Measurements from ENCODE around the gene ABCD3. TPM values are rescaled to one million over a fixed set of nuclear protein-coding genes. Genes with fewer than 3 reads are reported as not detected.

Gene ABCD3
- total RNA-seq (2016; rRNA removed; fragmentation: Illumina TruSeq; extraction: Trizol) (166 and 190 TPM in 2 replicates), polyA plus RNA-seq (2011; rRNA removed) (22.4 and 27.5 TPM in 2 replicates), polyA minus RNA-seq (2011; rRNA and poly(A)+ RNA removed; ENCODE audit: low replicate concordance) (16.6 and 17.0 TPM in 2 replicates), Bru-seq, nascent RNA (percentile 97 among the genes with signal in this experiment), BruChase-seq, experiment 1, labeled RNA remaining after a 6-hour chase (percentile 93 among the genes with signal in this experiment), BruChase-seq, experiment 2, labeled RNA remaining after a 2-hour chase (percentile 96 among the genes with signal in this experiment)
- total RNA-seq (2016; cell fraction: cytosol; rRNA removed; fragmentation: Illumina TruSeq; extraction: Trizol; ENCODE audit: low read depth) = 66.2 and 84.8 TPM in 2 replicates
- total RNA-seq (2016; cell fraction: insoluble cytoplasmic fraction; rRNA removed; fragmentation: Illumina TruSeq; extraction: Trizol) = 168 and 184 TPM in 2 replicates
- total RNA-seq (2016; cell fraction: membrane; rRNA removed; fragmentation: Illumina TruSeq; extraction: Trizol) = 66.9 and 77.6 TPM in 2 replicates
- 154 and 164 TPM in 2 replicates for total RNA-seq (2016; cell fraction: nucleus; rRNA removed; fragmentation: Illumina TruSeq; extraction: Trizol)
- 8.7 and 15.2 TPM in 2 replicates for polyA plus RNA-seq (2011; cell fraction: cytosol; rRNA removed)
- 24.3 and 26.2 TPM in 2 replicates for polyA plus RNA-seq (2011; cell fraction: nucleus; rRNA removed)
- 41.7 and 57.2 TPM in 2 replicates for polyA plus RNA-seq (2012)
- polyA plus RNA-seq (2016; cell fraction: cytosol; fragmentation: Illumina TruSeq; extraction: Trizol; ENCODE audit: low read depth) = 8.6 and 8.9 TPM in 2 replicates
- 123 and 132 TPM in 2 replicates for polyA plus RNA-seq (2016; cell fraction: insoluble cytoplasmic fraction; fragmentation: Illumina TruSeq; extraction: Trizol; ENCODE audit: low read depth)
- polyA plus RNA-seq (2016; cell fraction: membrane; fragmentation: Illumina TruSeq; extraction: Trizol; ENCODE audit: low read depth) = 19.5 and 20.3 TPM in 2 replicates
- 156 TPM in 2 replicates for polyA plus RNA-seq (2016; cell fraction: nucleus; fragmentation: Illumina TruSeq; extraction: Trizol; ENCODE audit: insufficient read depth, low read depth)
- 39.1 and 39.2 TPM in 2 replicates for polyA minus RNA-seq (2011; cell fraction: cytosol; rRNA and poly(A)+ RNA removed)
- polyA minus RNA-seq (2011; cell fraction: nucleus; rRNA and poly(A)+ RNA removed) = 124 and 125 TPM in 2 replicates
- long read RNA-seq, experiment 1, transcript ABCD3-202 (23 exons, 3,538 nt) = major isoform, 6 of 21 reads
- long read RNA-seq, experiment 1, partial matches to known transcripts = 5 of 21 reads
- long read RNA-seq, experiment 1, other reads (novel, unspliced or antisense) = 7 of 21 reads
- long read RNA-seq, experiment 2, transcript ABCD3-201 (9 exons, 884 nt) = major isoform, 8 of 75 reads
- long read RNA-seq, experiment 2, transcript ABCD3-202 (23 exons, 3,538 nt) = minor isoform, 6 of 75 reads
- long read RNA-seq, experiment 2, partial matches to known transcripts = 56 of 75 reads
- long read RNA-seq, experiment 2, other reads (novel, unspliced or antisense) = 5 of 75 reads

GRCh38 chr1:94417978-94418663 is at the start of gene ABCD3:
Gene ABCD3, plus strand, starts transcription at chr1:94418389. Its CDS starts 90 bp downstream, at chr1:94418479.
- intact Hi-C loops (cut with micrococcal nuclease; ENCODE audit: unreplicated experiment) = loop anchor here (1.0 kb wide), 1 partner anchor 34 kb away; no protein-coding TSS in a partner anchor
- FAIRE-seq = no peak
- TF ChIP-seq MXD4 (CRISPR knock-in tag; IDR thresholded peaks at IDR 0.05) (peak; percentile 66), ZNF317 (CRISPR knock-in tag; IDR thresholded peaks at IDR 0.05) (peak; percentile 74), ATF1 (CRISPR knock-in tag; IDR thresholded peaks at IDR 0.05) (no peak), GTF3A (CRISPR knock-in tag; conservative IDR thresholded peaks at IDR 0.05) (no peak), PRPF4 (IDR thresholded peaks at IDR 0.05; ENCODE audit: low read depth, low read length, poor library complexity, severe bottlenecking) (no peak), ZNF414 (CRISPR knock-in tag; IDR thresholded peaks at IDR 0.05) (no peak), HOXD1 (CRISPR knock-in tag; IDR thresholded peaks at IDR 0.05) (no peak), ZBTB38 (CRISPR knock-in tag; IDR thresholded peaks at IDR 0.05) (peak; percentile 69), ZIK1 (CRISPR knock-in tag; IDR thresholded peaks at IDR 0.05; ENCODE audit: borderline replicate concordance, low read depth) (0 out of 2 replicates have a peak, but pooled peaks have one; percentile 71), ARHGAP35 (CRISPR knock-in tag; IDR thresholded peaks at IDR 0.05; ENCODE audit: borderline replicate concordance) (no peak; the same call in 1 of the 2 replicates), FOSL2 (CRISPR knock-in tag; IDR thresholded peaks at IDR 0.05) (peak; percentile 65; the same call in 1 of the 2 replicates), PHF21A (CRISPR knock-in tag; IDR thresholded peaks at IDR 0.05) (peak; percentile 77), IRF2 (CRISPR knock-in tag; IDR thresholded peaks at IDR 0.05) (peak; percentile 49; the same call in 1 of the 2 replicates), ZNF589 (CRISPR knock-in tag; conservative IDR thresholded peaks at IDR 0.05) (peak; percentile 24; the same call in 1 of the 2 replicates), TEF (CRISPR knock-in tag; IDR thresholded peaks at IDR 0.05) (peak; percentile 50), MED13 (CRISPR knock-in tag; IDR thresholded peaks at IDR 0.05) (no peak; the same call in 1 of the 2 replicates), ZNF230 (CRISPR knock-in tag; IDR thresholded peaks at IDR 0.05) (0 out of 2 replicates have a peak, but pooled peaks have one; percentile 12), MAF1 (CRISPR knock-in tag; IDR thresholded peaks at IDR 0.05; ENCODE audit: borderline replicate concordance) (no peak)

More at GRCh38 chr1:94417978-94418663, at the start of gene ABCD3:
- Histone ChIP-seq H3K9me3 (ENCODE audit: low read length) (no peaks in the 10 kb centered on the region), H3K4me3 (replicated peaks in 1 of 3; ENCODE audit: insufficient read depth in 1 of 3, low read depth in 2 of 3, low read length in 3 of 3) (peak within 1 kb of the TSS; percentile 93 to 99 (median 95)), H3K36me3 (replicated peaks in 1 of 2; ENCODE audit: control insufficient read depth in 1 of 2, insufficient read depth in 2 of 2, low read length in 2 of 2) (no peaks in the 10 kb centered on the region), H4K20me1 (ENCODE audit: insufficient read depth, low read length) (peaks cover 38% of the 10 kb centered on the region), H3K4me1 (ENCODE audit: insufficient read depth, low read length) (peaks cover 56% of the 10 kb centered on the region), H2AFZ (ENCODE audit: low read length) (peak within 1 kb of the TSS; percentile 74), H3K4me2 (ENCODE audit: low read depth, low read length) (peak within 1 kb of the TSS; percentile 95), H3K27ac (ENCODE audit: extremely low read length, insufficient read depth, low read length) (peak within 1 kb of the TSS; percentile 99), H3K79me2 (ENCODE audit: insufficient read depth, low read length) (peaks cover 49% of the 10 kb centered on the region), H3K9ac (ENCODE audit: insufficient read depth, low read depth, low read length) (peak within 1 kb of the TSS; percentile 95), H3K27me3 (ENCODE audit: control insufficient read depth in 1 of 2, insufficient read depth in 2 of 2, low read length in 2 of 2) (no peaks in the 10 kb centered on the region; a peak in 1 of 5 replicates)
- in situ Hi-C loops (cut with HindIII; ENCODE audit: extremely low pct_ligation_motif_present, low pct_unique_long_range_greater_than_20kb) = no loop called here
- BruUV-seq (replicated peaks) = no TSS peak
- 0% methylated on average over 16 of the region's 84 CpGs for WGBS (ENCODE audit: low lambda C conversion rate)
- DNase-seq (ENCODE audit: low spot score) (peak; percentile 93), ATAC-seq (peak; percentile 91)
- POLR2A ChIA-PET = interaction anchor here (0.7 to 5.0 kb wide), 16 partner anchors 8 to 572 kb away, joined by 3 to 61 read pairs (median 6); no protein-coding TSS in a partner anchor
- CTCF ChIA-PET (ENCODE audit: low intra/inter-chr PET ratio, low total read pairs) = no interaction called here

All from HepG2 (cell line).